GM18873 (cell line): ENCODE data around the gene MTG2.

ENCODE experiments used
- ATAC-seq: cut with Tn5 transposase; IDR thresholded peaks from one replicate; pipeline ENCODE4 v1.9.1; 2021; ENCODE audit warnings: mild to moderate bottlenecking, moderate library complexity, moderate number of reproducible peaks; ENCODE audit not compliant: unreplicated experiment, low FRiP score

MTG2 gene

GRCh38 chr20:62217913-62218773 is 35.3 kb downstream of the MTG2 start:
- ATAC-seq = no peak

GRCh38 chr20:62219101-62219991 is 36.5 kb downstream of the MTG2 start:
- no peak for ATAC-seq

GRCh38 chr20:62219992-62220665 is 37.3 kb downstream of the MTG2 start, which contains the start of gene HRH3:
Gene HRH3, minus strand, starts transcription at chr20:62220278. Its CDS starts 308 bp downstream, at chr20:62219970.
- ATAC-seq = no peak

GRCh38 chr20:62220666-62221568 is 38.1 kb downstream of the MTG2 start:
- ATAC-seq = no peak

GRCh38 chr20:62222266-62222850 is 39.5 kb downstream of the MTG2 start:
- ATAC-seq = no peak

- no peak for ATAC-seq
Measured at GRCh38 chr20:62222972-62223371, 40.1 kb downstream of the MTG2 start.

- ATAC-seq = no peak
Measured at GRCh38 chr20:62223571-62223970, 40.7 kb downstream of the MTG2 start.

- no peak for ATAC-seq
Measured at GRCh38 chr20:62224113-62224855, 41.5 kb downstream of the MTG2 start.

- ATAC-seq = no peak
Measured at GRCh38 chr20:62225026-62225425, 42.2 kb downstream of the MTG2 start.

- ATAC-seq = no peak
Measured at GRCh38 chr20:62225820-62226635, 43.2 kb downstream of the MTG2 start.

GRCh38 chr20:62226707-62227590 is 44.1 kb downstream of the MTG2 start:
- no peak for ATAC-seq

- ATAC-seq = no peak
Measured at GRCh38 chr20:62227591-62227976, 44.8 kb downstream of the MTG2 start.

GRCh38 chr20:62227977-62228958 is 45.4 kb downstream of the MTG2 start:
- ATAC-seq = no peak

GRCh38 chr20:62228982-62229545 is 46.2 kb downstream of the MTG2 start:
- no peak for ATAC-seq

GRCh38 chr20:62229667-62230066 is 46.8 kb downstream of the MTG2 start:
- no peak for ATAC-seq
